ENCODE results near the gene YWHAG. TPM values are rescaled to one million over a fixed set of nuclear protein-coding genes. Genes with fewer than 3 reads are reported as not detected.

YWHAG gene
- total RNA-seq, 2 experiments from 2014 or later, result 42.6 to 126 TPM

GRCh38 chr7:76318488-76319353 is 40.1 kb downstream of the YWHAG start:
- peak; percentile 73 for DNase-seq (ENCODE audit: low spot score)
- no TSS peak for BruUV-seq (replicated peaks)
- ChIA-PET CTCF (ENCODE audit: unreplicated experiment) (interaction anchor here (1.0 kb wide), 1 partner anchor 30 kb away, joined by 3 read pairs; no protein-coding TSS in a partner anchor), POLR2A (interaction anchor here (0.6 to 2.6 kb wide), 13 partner anchors 8 to 606 kb away, joined by 3 to 14 read pairs (median 4); partner anchors contain the start of genes HSPB1 and YWHAG)
- Histone ChIP-seq H3K4me2 (ENCODE audit: low read length) (peak overlapping the region; percentile 87), H2AFZ (ENCODE audit: low read length) (peak overlapping the region; percentile 37; the same call in 1 of the 2 replicates), H3K9me3 (ENCODE audit: low read length) (no peaks in the 10 kb centered on the region), H3K79me2 (ENCODE audit: insufficient read depth, low read depth, low read length) (no peaks in the 10 kb centered on the region), H3K4me3 (ENCODE audit: low read depth, low read length, poor library complexity, severe bottlenecking) (peak overlapping the region; percentile 76), H3K36me3 (ENCODE audit: insufficient read depth, low read length) (peaks cover 21% of the 10 kb centered on the region), H4K20me1 (ENCODE audit: insufficient read depth, low read length) (no peaks in the 10 kb centered on the region), H3K9me2 (ENCODE audit: insufficient read depth, low read length) (no peaks in the 10 kb centered on the region), H3K27ac (ENCODE audit: low read depth, low read length, poor library complexity, severe bottlenecking) (peak overlapping the region; percentile 55), H3K4me1 (ENCODE audit: insufficient read depth, low read length, poor library complexity, severe bottlenecking) (peaks cover 20% of the 10 kb centered on the region)
- TF ChIP-seq EZH2phosphoT487 (IDR thresholded peaks at IDR 0.05; ENCODE audit: borderline replicate concordance, low read depth, low read length), result no peak
- TF ChIP-seq, protein P1, sequence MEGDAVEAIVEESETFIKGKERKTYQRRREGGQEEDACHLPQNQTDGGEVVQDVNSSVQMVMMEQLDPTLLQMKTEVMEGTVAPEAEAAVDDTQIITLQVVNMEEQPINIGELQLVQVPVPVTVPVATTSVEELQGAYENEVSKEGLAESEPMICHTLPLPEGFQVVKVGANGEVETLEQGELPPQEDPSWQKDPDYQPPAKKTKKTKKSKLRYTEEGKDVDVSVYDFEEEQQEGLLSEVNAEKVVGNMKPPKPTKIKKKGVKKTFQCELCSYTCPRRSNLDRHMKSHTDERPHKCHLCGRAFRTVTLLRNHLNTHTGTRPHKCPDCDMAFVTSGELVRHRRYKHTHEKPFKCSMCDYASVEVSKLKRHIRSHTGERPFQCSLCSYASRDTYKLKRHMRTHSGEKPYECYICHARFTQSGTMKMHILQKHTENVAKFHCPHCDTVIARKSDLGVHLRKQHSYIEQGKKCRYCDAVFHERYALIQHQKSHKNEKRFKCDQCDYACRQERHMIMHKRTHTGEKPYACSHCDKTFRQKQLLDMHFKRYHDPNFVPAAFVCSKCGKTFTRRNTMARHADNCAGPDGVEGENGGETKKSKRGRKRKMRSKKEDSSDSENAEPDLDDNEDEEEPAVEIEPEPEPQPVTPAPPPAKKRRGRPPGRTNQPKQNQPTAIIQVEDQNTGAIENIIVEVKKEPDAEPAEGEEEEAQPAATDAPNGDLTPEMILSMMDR (conservative IDR thresholded peaks at IDR 0.05; ENCODE audit: low read length), result peak; percentile 56
- intact Hi-C loops (cut with micrococcal nuclease; ENCODE audit: unreplicated experiment), result loop anchor here (1.0 kb wide), 1 partner anchor 41 kb away; no protein-coding TSS in a partner anchor

- Histone ChIP-seq H3K27ac (ENCODE audit: low read depth, low read length, poor library complexity, severe bottlenecking) (peak overlapping the region; percentile 55), H3K4me3 (ENCODE audit: low read depth, low read length, poor library complexity, severe bottlenecking) (peak overlapping the region; percentile 76), H3K36me3 (ENCODE audit: insufficient read depth, low read length) (peaks cover 14% of the 10 kb centered on the region; the same call in 1 of the 2 replicates), H3K79me2 (ENCODE audit: insufficient read depth, low read depth, low read length) (no peaks in the 10 kb centered on the region), H3K4me2 (ENCODE audit: low read length) (peak overlapping the region; percentile 87), H2AFZ (ENCODE audit: low read length) (peak overlapping the region; percentile 81), H4K20me1 (ENCODE audit: insufficient read depth, low read length) (no peaks in the 10 kb centered on the region), H3K9me2 (ENCODE audit: insufficient read depth, low read length) (no peaks in the 10 kb centered on the region), H3K9me3 (ENCODE audit: low read length) (no peaks in the 10 kb centered on the region), H3K4me1 (ENCODE audit: insufficient read depth, low read length, poor library complexity, severe bottlenecking) (peaks cover 27% of the 10 kb centered on the region)
- ChIA-PET POLR2A (interaction anchor here (0.6 to 2.6 kb wide), 13 partner anchors 8 to 521 kb away, joined by 3 to 14 read pairs (median 4); partner anchors contain the start of genes HSPB1 and YWHAG), CTCF (ENCODE audit: unreplicated experiment) (interaction anchor here (1.0 kb wide), 1 partner anchor 29 kb away, joined by 3 read pairs; no protein-coding TSS in a partner anchor)
- no TSS peak for BruUV-seq (replicated peaks)
- intact Hi-C loops (cut with micrococcal nuclease; ENCODE audit: unreplicated experiment), result loop anchor here (1.0 kb wide), 1 partner anchor 41 kb away; no protein-coding TSS in a partner anchor
- peak; percentile 98 for DNase-seq (ENCODE audit: low spot score)
- TF ChIP-seq EZH2phosphoT487 (IDR thresholded peaks at IDR 0.05; ENCODE audit: borderline replicate concordance, low read depth, low read length), result no peak
- TF ChIP-seq, protein P1 (conservative IDR thresholded peaks at IDR 0.05; ENCODE audit: low read length), result no peak
These were observed 40.9 kb downstream of the YWHAG start for GRCh38 chr7:76317782-76318487.
